B cell (primary cell): Measurements from ENCODE around the gene REV1. TPM values are rescaled to one million over a fixed set of nuclear protein-coding genes. Genes with fewer than 3 reads are reported as not detected.

Source experiments
- ATAC-seq: fragments of 200-7000 bp; cut with Tn5 transposase; one replicate; pipeline ENCODE4 v1.10.0; 2021; ENCODE audit warnings: low read depth, mild to moderate bottlenecking, moderate number of reproducible peaks, moderate library complexity
- CTCF ChIA-PET: fragments of 350-600 bp; sonication (Branson Sonifier 250); formaldehyde crosslinking; loops from one replicate; lab custom pipeline; 2021; ENCODE audit warnings: antibody characterized with exemption, inconsistent platforms; lab: Charles Lee
- POLR2A ChIA-PET: fragments of 350-600 bp; sonication (Branson Sonifier 250); formaldehyde crosslinking; loops from one replicate; lab custom pipeline; 2021; ENCODE audit warnings: antibody characterized with exemption; lab: Charles Lee
- DNase-seq: peaks from one replicate; pipeline ENCODE4 v3.0.0; 2013
- H2AFZ ChIP-seq: 2 replicates; pipeline ENCODE4 v1.6.1; 2012; ENCODE audit warnings: mild to moderate bottlenecking, low read depth, low read length; ENCODE audit not compliant: insufficient read depth, poor library complexity, severe bottlenecking
- H3K27ac ChIP-seq, 2 donors: 1 replicate in 1 of 2; 2 replicates in 1 of 2; pipeline ENCODE4 v1.5.1; 2012 to 2013; ENCODE audit warnings: low read length in 2 of 2, mild to moderate bottlenecking in 2 of 2, moderate library complexity in 1 of 2
- H3K27me3 ChIP-seq, 4 experiments: fragments of 200-600 bp in 1 of 4; sonication (generic) in 1 of 4; replicated peaks in 1 of 4; 1 replicate in 2 of 4; 2 replicates in 2 of 4; pipeline versions ENCODE4 v1.6.1 to v1.7.0; 2013 to 2016; ENCODE audit warnings: low read length in 3 of 4, mild to moderate bottlenecking in 2 of 4, mixed read lengths in 1 of 4, moderate library complexity in 1 of 4; ENCODE audit not compliant: insufficient read depth in 4 of 4, control insufficient read depth in 3 of 4; ENCODE audit errors: control extremely low read depth in 1 of 4
- H3K36me3 ChIP-seq, 2 experiments: replicated peaks in 1 of 2; 1 replicate in 1 of 2; 2 replicates in 1 of 2; pipeline versions ENCODE4 v1.6.1 to v1.7.1; 2013; ENCODE audit warnings: low read length in 1 of 2; ENCODE audit not compliant: insufficient read depth in 2 of 2, control insufficient read depth in 1 of 2; ENCODE audit errors: control extremely low read depth in 1 of 2, extremely low read depth in 1 of 2
- H3K4me1 ChIP-seq, 2 donors: fragments of 200-600 bp in 1 of 2; sonication (generic) in 1 of 2; 1 replicate in 1 of 2; 2 replicates in 1 of 2; pipeline versions ENCODE4 v1.5.1 to v1.6.1; 2013 to 2017; ENCODE audit warnings: low read length in 2 of 2; ENCODE audit not compliant: control insufficient read depth in 2 of 2, insufficient read depth in 2 of 2
- H3K4me2 ChIP-seq: replicated peaks from 2 replicates; pipeline ENCODE3; 2012; ENCODE audit warnings: mild to moderate bottlenecking, low read depth, low read length; ENCODE audit not compliant: poor library complexity, severe bottlenecking
- H3K4me3 ChIP-seq, 5 experiments: fragments of 200-600 bp in 1 of 5; sonication (generic) in 1 of 5; 1 replicate in 3 of 5; 2 replicates in 2 of 5; pipeline versions ENCODE4 v1.5.1 to v1.7.0; 2011 to 2016; ENCODE audit warnings: low read length in 4 of 5, mild to moderate bottlenecking in 4 of 5, low read depth in 2 of 5, control low read depth in 1 of 5, moderate library complexity in 1 of 5; ENCODE audit not compliant: insufficient read depth in 1 of 5; ENCODE audit errors: control extremely low read depth in 1 of 5, extremely low read depth in 1 of 5
- H3K79me2 ChIP-seq: fragments of 200-600 bp; sonication (generic); one replicate; pipeline ENCODE4 v1.6.0; 2016; ENCODE audit warnings: low read length; ENCODE audit not compliant: control insufficient read depth, insufficient read depth
- H3K9ac ChIP-seq: fragments of 200-600 bp; sonication (generic); 2 replicates; pipeline ENCODE4 v1.6.1; 2017; ENCODE audit warnings: mild to moderate bottlenecking, low read length, moderate library complexity
- H3K9me3 ChIP-seq, 3 donors: one replicate each; pipeline versions ENCODE4 v1.6.1 to v1.7.1; 2013; ENCODE audit warnings: low read length in 2 of 3; ENCODE audit not compliant: control insufficient read depth in 2 of 3, insufficient read depth in 1 of 3; ENCODE audit errors: control extremely low read depth in 1 of 3
- H4K20me1 ChIP-seq: 2 replicates; pipeline ENCODE4 v1.6.0; 2012; ENCODE audit warnings: mild to moderate bottlenecking, low read length; ENCODE audit not compliant: insufficient read depth, control insufficient read depth, poor library complexity, severe bottlenecking
- H3K27ac Mint-ChIP-seq: one replicate; pipeline ENCODE4 v1.8.0; 2021; ENCODE audit warnings: mixed read lengths
- H3K27me3 Mint-ChIP-seq: one replicate; pipeline ENCODE4 v1.8.0; 2021; ENCODE audit warnings: mixed read lengths
- H3K4me1 Mint-ChIP-seq: one replicate; pipeline ENCODE4 v1.8.0; 2021; ENCODE audit warnings: mixed read lengths
- H3K4me3 Mint-ChIP-seq: one replicate; pipeline ENCODE4 v1.8.0; 2021; ENCODE audit warnings: mixed read lengths
- H3K9me3 Mint-ChIP-seq: one replicate; pipeline ENCODE4 v1.8.0; 2022; ENCODE audit warnings: mixed read lengths; ENCODE audit not compliant: insufficient read depth
- CTCF ChIP-seq: fragments of 200-600 bp; IDR thresholded peaks from one replicate; pipeline ENCODE4 v1.8.0; 2022; ENCODE audit warnings: antibody characterized with exemption, mild to moderate bottlenecking
- EZH2 ChIP-seq: IDR thresholded peaks from 2 replicates; pipeline ENCODE4 v1.6.1; 2012; ENCODE audit warnings: borderline replicate concordance, low read depth, mild to moderate bottlenecking, moderate library complexity, low read length; ENCODE audit not compliant: insufficient read depth, poor library complexity, severe bottlenecking
- WGBS: methylation state at CpG from one replicate; pipeline ENCODE4 v1.1.5; 2013; ENCODE audit warnings: missing lambda C conversion rate; ENCODE audit not compliant: insufficient coverage; 5-methylcytosine and 5-hydroxymethylcytosine counted together
- intact Hi-C: fragments of 100-400 bp; cut with micrococcal nuclease; formaldehyde crosslinking; loops from one replicate; pipeline ENCODE4 v1.10.0; 2022
- polyA plus RNA-seq: library from polyadenylated mRNA; depleted of rRNA; stranded (reverse); fragments of >200 nt; gene quantifications from 2 replicates; pipeline ENCODE4 v1.2.3, GENCODE V29; 2012
- total RNA-seq, 2 donors: library from RNA; stranded (reverse); fragments of 120-200 nt in 1 of 2; gene quantifications; 1 replicate in 1 of 2; 2 replicates in 1 of 2; pipeline versions ENCODE4 v1.2.3 to v1.2.4, GENCODE V29; 2013 to 2022

The REV1 gene
- total and polyA plus RNA-seq, 2 donors (not counting 1 experiment from before 2014, with no cell fraction given): 25.4 to 70.5 TPM

- no peak overlapping the region for H3K4me3 ChIP-seq
- Mint-ChIP-seq H3K4me1 (no peaks in the 10 kb centered on the region), H3K4me3 (no peak overlapping the region), H3K9me3 (no peaks in the 10 kb centered on the region), H3K27ac (no peak overlapping the region), H3K27me3 (no peaks in the 10 kb centered on the region)
- H3K9ac ChIP-seq: no peak overlapping the region
- TF ChIP-seq CTCF (no peak), EZH2 (no peak)
- no peak overlapping the region for H3K27ac ChIP-seq
- CTCF ChIA-PET: interaction anchor here (1.0 to 1.6 kb wide), 2 partner anchors 92 to 859 kb away, joined by 3 read pairs; partner anchors contain the start of gene REV1
- POLR2A ChIA-PET: no interaction called here
- H3K79me2 ChIP-seq: no peaks in the 10 kb centered on the region
- H3K4me2 ChIP-seq: no peak overlapping the region
- no peak for DNase-seq
- H3K27me3 ChIP-seq: no peaks in the 10 kb centered on the region
- ATAC-seq: no peak
- H3K9me3 ChIP-seq: no peaks in the 10 kb centered on the region
- no CpG with 5 or more reads among the region's 5 CpGs for WGBS
- peaks cover 3 to 92% of the 10 kb centered on the region in 2 experiments for H3K36me3 ChIP-seq
- no peaks in the 10 kb centered on the region for H3K4me1 ChIP-seq
- no peaks in the 10 kb centered on the region for H4K20me1 ChIP-seq
- H2AFZ ChIP-seq: no peak overlapping the region
- intact Hi-C loops: no loop called here
These were observed 91.5 kb downstream of the REV1 start for GRCh38 chr2:99398303-99398702.

GRCh38 chr2:99397266-99397920 is 92.4 kb downstream of the REV1 start:
- Mint-ChIP-seq H3K27me3 (no peaks in the 10 kb centered on the region), H3K4me3 (no peak overlapping the region), H3K4me1 (no peaks in the 10 kb centered on the region), H3K27ac (no peak overlapping the region), H3K9me3 (no peaks in the 10 kb centered on the region)
- WGBS: no CpG with 5 or more reads among the region's 3 CpGs
- Histone ChIP-seq H3K9ac (no peak overlapping the region), H3K4me3 (no peak overlapping the region), H3K4me1 (no peaks in the 10 kb centered on the region), H3K27me3 (no peaks in the 10 kb centered on the region), H3K4me2 (no peak overlapping the region), H4K20me1 (no peaks in the 10 kb centered on the region), H3K9me3 (no peaks in the 10 kb centered on the region), H3K79me2 (no peaks in the 10 kb centered on the region), H3K27ac (no peak overlapping the region), H3K36me3 (peaks cover 3 to 85% of the 10 kb centered on the region in 2 experiments), H2AFZ (no peak overlapping the region)
- TF ChIP-seq CTCF: no peak
- no peak for TF ChIP-seq EZH2
- intact Hi-C loops: no loop called here
- DNase-seq (no peak), ATAC-seq (no peak)
- ChIA-PET POLR2A (no interaction called here), CTCF (no interaction called here)
